OCI-LY7 (cell line): ENCODE measurements around the gene PRODH.
"Not testable (repeated sequence)": the region's sequence is repeated elsewhere in the genome, so short reads cannot be mapped to it uniquely, and the experiment has no call there.

Source experiments
- EZH2phosphoT487 ChIP-seq: fragments of 200-600 bp; sonication (generic); IDR thresholded peaks from 2 replicates; pipeline ENCODE4 v1.6.1; 2018; ENCODE audit warnings: low read depth, borderline replicate concordance, mild to moderate bottlenecking, mixed run types, antibody characterized with exemption, low read length, moderate library complexity, mixed read lengths
- TF ChIP-seq, protein P1 (sequence below): fragments of 200-600 bp; sonication (generic); conservative IDR thresholded peaks from 2 replicates; pipeline ENCODE4 v1.5.1; 2014; ENCODE audit warnings: mild to moderate bottlenecking, antibody characterized with exemption, low read length, moderate library complexity, mixed read lengths

GRCh38 chr22:18881260-18881659 is 54.8 kb downstream of the PRODH start:
- TF ChIP-seq, protein P1, sequence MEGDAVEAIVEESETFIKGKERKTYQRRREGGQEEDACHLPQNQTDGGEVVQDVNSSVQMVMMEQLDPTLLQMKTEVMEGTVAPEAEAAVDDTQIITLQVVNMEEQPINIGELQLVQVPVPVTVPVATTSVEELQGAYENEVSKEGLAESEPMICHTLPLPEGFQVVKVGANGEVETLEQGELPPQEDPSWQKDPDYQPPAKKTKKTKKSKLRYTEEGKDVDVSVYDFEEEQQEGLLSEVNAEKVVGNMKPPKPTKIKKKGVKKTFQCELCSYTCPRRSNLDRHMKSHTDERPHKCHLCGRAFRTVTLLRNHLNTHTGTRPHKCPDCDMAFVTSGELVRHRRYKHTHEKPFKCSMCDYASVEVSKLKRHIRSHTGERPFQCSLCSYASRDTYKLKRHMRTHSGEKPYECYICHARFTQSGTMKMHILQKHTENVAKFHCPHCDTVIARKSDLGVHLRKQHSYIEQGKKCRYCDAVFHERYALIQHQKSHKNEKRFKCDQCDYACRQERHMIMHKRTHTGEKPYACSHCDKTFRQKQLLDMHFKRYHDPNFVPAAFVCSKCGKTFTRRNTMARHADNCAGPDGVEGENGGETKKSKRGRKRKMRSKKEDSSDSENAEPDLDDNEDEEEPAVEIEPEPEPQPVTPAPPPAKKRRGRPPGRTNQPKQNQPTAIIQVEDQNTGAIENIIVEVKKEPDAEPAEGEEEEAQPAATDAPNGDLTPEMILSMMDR: not testable (repeated sequence)
- TF ChIP-seq EZH2phosphoT487: not testable (repeated sequence)
